DND-41 (cell line): ENCODE data around the gene EMB.
"Not testable (repeated sequence)": the region's sequence is repeated elsewhere in the genome, so short reads cannot be mapped to it uniquely, and the experiment has no call there.

Experiments used
- EZH2 ChIP-seq: IDR thresholded peaks from 3 replicates; pipeline ENCODE4 v1.6.1; 2012; ENCODE audit warnings: borderline replicate concordance, low read depth, mild to moderate bottlenecking, moderate library complexity, low read length, inconsistent platforms; ENCODE audit not compliant: severe bottlenecking
- TF ChIP-seq, protein P1 (sequence below): IDR thresholded peaks from 2 replicates; pipeline ENCODE4 v1.5.1; 2012; ENCODE audit warnings: borderline replicate concordance, low read length, moderate library complexity, mild to moderate bottlenecking; ENCODE audit not compliant: poor library complexity, severe bottlenecking; ENCODE audit errors: extremely low read depth

- TF ChIP-seq, protein P1, sequence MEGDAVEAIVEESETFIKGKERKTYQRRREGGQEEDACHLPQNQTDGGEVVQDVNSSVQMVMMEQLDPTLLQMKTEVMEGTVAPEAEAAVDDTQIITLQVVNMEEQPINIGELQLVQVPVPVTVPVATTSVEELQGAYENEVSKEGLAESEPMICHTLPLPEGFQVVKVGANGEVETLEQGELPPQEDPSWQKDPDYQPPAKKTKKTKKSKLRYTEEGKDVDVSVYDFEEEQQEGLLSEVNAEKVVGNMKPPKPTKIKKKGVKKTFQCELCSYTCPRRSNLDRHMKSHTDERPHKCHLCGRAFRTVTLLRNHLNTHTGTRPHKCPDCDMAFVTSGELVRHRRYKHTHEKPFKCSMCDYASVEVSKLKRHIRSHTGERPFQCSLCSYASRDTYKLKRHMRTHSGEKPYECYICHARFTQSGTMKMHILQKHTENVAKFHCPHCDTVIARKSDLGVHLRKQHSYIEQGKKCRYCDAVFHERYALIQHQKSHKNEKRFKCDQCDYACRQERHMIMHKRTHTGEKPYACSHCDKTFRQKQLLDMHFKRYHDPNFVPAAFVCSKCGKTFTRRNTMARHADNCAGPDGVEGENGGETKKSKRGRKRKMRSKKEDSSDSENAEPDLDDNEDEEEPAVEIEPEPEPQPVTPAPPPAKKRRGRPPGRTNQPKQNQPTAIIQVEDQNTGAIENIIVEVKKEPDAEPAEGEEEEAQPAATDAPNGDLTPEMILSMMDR = not testable (repeated sequence)
- TF ChIP-seq EZH2 = not testable (repeated sequence)
These were observed 24.5 kb downstream of the EMB start for GRCh38 chr5:50416637-50417036.
